ENCODE results near the gene FYN. TPM values are rescaled to one million over a fixed set of nuclear protein-coding genes. Genes with fewer than 3 reads are reported as not detected.

FYN gene
- total and polyA plus RNA-seq, 2 of the 8 experiments (the other 6 are each of a cell fraction or from before 2014, with no cell fraction given) = 46.8 to 97.2 TPM

DNA sequence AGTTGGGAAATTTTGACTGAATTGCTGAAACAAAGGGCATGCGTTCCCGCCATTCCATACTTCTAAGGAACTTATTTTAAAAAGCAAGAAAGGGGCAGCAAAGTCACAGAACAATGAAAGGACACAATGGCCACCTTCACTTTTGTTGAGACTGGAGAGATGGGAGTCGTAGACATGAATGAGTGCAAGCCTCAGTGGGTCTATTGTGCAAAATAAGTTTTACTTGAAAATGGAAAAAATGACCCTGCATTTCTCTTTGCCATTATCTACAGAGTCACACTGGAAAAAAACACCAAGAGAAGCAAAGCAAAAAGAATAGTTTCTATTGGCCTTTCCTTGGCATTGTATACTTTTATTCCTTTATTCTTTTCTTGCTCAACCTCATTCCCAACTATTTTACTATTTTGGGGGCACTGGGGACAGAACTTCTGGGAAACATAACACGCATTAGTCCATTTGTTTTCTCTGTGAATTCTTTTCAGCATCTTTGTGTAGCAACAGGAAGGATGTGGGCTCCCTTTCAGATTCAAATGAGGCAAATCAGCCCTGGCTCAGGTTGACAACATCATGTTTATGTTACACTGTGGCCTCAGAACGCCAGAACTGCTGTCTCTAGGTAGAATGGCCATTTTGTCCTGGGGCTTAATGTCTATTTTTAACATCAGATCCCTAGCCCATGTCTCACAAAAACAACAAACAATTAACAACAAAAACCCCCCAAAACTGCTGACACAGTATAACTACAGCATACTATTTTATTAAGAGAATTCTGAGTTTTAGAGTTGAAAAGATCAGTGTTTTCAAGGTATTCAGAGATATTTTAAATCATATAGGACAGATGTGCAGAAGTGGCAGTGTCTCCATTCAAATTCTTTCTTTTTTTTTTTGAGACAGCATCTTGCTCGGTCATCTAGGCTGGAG lies 122.2 kb downstream of the FYN start (continued):
- 0 out of 4 replicates have a peak, but pooled peaks of 1 of the 2 experiments have one; percentile 1 for TF ChIP-seq RAD21 (IDR thresholded peaks at IDR 0.05 in 1 of 2, conservative IDR thresholded peaks at IDR 0.05 in 1 of 2; ENCODE audit: low read depth in 2 of 2, low read length in 2 of 2)
- peak in 1 of 2 experiments; percentile 40; a peak in 1 of 3 replicates for TF ChIP-seq EP300 (IDR thresholded peaks at IDR 0.05; ENCODE audit: borderline replicate concordance in 1 of 2, low read depth in 2 of 2, low read length in 2 of 2)
- TF ChIP-seq, protein P1, sequence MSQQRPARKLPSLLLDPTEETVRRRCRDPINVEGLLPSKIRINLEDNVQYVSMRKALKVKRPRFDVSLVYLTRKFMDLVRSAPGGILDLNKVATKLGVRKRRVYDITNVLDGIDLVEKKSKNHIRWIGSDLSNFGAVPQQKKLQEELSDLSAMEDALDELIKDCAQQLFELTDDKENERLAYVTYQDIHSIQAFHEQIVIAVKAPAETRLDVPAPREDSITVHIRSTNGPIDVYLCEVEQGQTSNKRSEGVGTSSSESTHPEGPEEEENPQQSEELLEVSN (IDR thresholded peaks at IDR 0.05) = no peak
- TF ChIP-seq CEBPB (IDR thresholded peaks at IDR 0.05; ENCODE audit: low read depth, low read length) = peak; percentile 34; the same call in 1 of the 2 replicates
- peak in 1 of 2 experiments; percentile 84; a peak in 1 of 4 replicates for TF ChIP-seq HDAC2 (IDR thresholded peaks at IDR 0.05; ENCODE audit: borderline replicate concordance in 1 of 2, low read depth in 2 of 2, low read length in 2 of 2)
- TF ChIP-seq, protein P2, sequence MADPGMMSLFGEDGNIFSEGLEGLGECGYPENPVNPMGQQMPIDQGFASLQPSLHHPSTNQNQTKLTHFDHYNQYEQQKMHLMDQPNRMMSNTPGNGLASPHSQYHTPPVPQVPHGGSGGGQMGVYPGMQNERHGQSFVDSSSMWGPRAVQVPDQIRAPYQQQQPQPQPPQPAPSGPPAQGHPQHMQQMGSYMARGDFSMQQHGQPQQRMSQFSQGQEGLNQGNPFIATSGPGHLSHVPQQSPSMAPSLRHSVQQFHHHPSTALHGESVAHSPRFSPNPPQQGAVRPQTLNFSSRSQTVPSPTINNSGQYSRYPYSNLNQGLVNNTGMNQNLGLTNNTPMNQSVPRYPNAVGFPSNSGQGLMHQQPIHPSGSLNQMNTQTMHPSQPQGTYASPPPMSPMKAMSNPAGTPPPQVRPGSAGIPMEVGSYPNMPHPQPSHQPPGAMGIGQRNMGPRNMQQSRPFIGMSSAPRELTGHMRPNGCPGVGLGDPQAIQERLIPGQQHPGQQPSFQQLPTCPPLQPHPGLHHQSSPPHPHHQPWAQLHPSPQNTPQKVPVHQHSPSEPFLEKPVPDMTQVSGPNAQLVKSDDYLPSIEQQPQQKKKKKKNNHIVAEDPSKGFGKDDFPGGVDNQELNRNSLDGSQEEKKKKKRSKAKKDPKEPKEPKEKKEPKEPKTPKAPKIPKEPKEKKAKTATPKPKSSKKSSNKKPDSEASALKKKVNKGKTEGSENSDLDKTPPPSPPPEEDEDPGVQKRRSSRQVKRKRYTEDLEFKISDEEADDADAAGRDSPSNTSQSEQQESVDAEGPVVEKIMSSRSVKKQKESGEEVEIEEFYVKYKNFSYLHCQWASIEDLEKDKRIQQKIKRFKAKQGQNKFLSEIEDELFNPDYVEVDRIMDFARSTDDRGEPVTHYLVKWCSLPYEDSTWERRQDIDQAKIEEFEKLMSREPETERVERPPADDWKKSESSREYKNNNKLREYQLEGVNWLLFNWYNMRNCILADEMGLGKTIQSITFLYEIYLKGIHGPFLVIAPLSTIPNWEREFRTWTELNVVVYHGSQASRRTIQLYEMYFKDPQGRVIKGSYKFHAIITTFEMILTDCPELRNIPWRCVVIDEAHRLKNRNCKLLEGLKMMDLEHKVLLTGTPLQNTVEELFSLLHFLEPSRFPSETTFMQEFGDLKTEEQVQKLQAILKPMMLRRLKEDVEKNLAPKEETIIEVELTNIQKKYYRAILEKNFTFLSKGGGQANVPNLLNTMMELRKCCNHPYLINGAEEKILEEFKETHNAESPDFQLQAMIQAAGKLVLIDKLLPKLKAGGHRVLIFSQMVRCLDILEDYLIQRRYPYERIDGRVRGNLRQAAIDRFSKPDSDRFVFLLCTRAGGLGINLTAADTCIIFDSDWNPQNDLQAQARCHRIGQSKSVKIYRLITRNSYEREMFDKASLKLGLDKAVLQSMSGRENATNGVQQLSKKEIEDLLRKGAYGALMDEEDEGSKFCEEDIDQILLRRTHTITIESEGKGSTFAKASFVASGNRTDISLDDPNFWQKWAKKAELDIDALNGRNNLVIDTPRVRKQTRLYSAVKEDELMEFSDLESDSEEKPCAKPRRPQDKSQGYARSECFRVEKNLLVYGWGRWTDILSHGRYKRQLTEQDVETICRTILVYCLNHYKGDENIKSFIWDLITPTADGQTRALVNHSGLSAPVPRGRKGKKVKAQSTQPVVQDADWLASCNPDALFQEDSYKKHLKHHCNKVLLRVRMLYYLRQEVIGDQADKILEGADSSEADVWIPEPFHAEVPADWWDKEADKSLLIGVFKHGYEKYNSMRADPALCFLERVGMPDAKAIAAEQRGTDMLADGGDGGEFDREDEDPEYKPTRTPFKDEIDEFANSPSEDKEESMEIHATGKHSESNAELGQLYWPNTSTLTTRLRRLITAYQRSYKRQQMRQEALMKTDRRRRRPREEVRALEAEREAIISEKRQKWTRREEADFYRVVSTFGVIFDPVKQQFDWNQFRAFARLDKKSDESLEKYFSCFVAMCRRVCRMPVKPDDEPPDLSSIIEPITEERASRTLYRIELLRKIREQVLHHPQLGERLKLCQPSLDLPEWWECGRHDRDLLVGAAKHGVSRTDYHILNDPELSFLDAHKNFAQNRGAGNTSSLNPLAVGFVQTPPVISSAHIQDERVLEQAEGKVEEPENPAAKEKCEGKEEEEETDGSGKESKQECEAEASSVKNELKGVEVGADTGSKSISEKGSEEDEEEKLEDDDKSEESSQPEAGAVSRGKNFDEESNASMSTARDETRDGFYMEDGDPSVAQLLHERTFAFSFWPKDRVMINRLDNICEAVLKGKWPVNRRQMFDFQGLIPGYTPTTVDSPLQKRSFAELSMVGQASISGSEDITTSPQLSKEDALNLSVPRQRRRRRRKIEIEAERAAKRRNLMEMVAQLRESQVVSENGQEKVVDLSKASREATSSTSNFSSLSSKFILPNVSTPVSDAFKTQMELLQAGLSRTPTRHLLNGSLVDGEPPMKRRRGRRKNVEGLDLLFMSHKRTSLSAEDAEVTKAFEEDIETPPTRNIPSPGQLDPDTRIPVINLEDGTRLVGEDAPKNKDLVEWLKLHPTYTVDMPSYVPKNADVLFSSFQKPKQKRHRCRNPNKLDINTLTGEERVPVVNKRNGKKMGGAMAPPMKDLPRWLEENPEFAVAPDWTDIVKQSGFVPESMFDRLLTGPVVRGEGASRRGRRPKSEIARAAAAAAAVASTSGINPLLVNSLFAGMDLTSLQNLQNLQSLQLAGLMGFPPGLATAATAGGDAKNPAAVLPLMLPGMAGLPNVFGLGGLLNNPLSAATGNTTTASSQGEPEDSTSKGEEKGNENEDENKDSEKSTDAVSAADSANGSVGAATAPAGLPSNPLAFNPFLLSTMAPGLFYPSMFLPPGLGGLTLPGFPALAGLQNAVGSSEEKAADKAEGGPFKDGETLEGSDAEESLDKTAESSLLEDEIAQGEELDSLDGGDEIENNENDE (IDR thresholded peaks at IDR 0.05; ENCODE audit: insufficient replicate concordance, low read length) = peak; percentile 61
